ENCODE measurements around the gene CEP135.

Gene CEP135

GRCh38 chr4:55967376-55967775 is 18.6 kb downstream of the CEP135 start:
- no peak for TF ChIP-seq CTCF (IDR thresholded peaks at IDR 0.05)

- no peak for TF ChIP-seq CTCF (IDR thresholded peaks at IDR 0.05)
Measured at GRCh38 chr4:55973650-55974049, 24.9 kb downstream of the CEP135 start.

GRCh38 chr4:55977811-55978210 is 29.1 kb downstream of the CEP135 start:
- TF ChIP-seq CTCF (IDR thresholded peaks at IDR 0.05): no peak

- TF ChIP-seq CTCF (IDR thresholded peaks at IDR 0.05): no peak
Measured at GRCh38 chr4:55979562-55979961, 30.8 kb downstream of the CEP135 start.

GRCh38 chr4:55980725-55981124 is 32.0 kb downstream of the CEP135 start:
- no peak for TF ChIP-seq CTCF (IDR thresholded peaks at IDR 0.05)

GRCh38 chr4:55982976-55983375 is 34.2 kb downstream of the CEP135 start:
- no peak for TF ChIP-seq CTCF (IDR thresholded peaks at IDR 0.05)

- TF ChIP-seq CTCF (IDR thresholded peaks at IDR 0.05): no peak
Measured at GRCh38 chr4:55989766-55990165, 41.0 kb downstream of the CEP135 start.

GRCh38 chr4:55993994-55994663 is 45.4 kb downstream of the CEP135 start:
- no peak for TF ChIP-seq CTCF (IDR thresholded peaks at IDR 0.05)

Data from LNCAP (cell line).